ENCODE data around the gene CCDC192.

Gene CCDC192

GRCh38 chr5:127884416-127884815, 181.2 kb downstream of the CCDC192 start:
- DNase-seq (ENCODE audit: low read depth in 2 of 2) = no peak

DNA sequence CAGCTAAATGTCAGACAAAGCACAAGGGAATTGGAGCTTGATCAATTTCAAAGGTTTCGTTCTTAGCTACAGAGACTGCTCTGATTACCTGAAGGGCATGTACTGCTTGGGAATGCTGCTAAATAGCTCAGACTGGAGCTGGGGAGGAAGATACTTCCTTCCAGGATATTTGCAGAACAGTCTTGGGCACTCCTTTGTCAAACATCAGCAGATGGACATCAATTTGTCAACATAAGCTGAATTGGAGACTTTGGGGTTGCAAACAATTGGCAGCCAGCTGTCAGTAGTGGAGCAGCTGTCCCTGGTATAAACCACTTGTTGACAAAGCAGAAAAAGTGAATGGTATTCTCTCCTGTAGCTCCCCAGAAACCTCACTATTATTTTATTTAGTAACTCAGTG, 182.0 kb downstream of the CCDC192 start:
- DNase-seq (ENCODE audit: low read depth in 2 of 2) = no peak

DNA sequence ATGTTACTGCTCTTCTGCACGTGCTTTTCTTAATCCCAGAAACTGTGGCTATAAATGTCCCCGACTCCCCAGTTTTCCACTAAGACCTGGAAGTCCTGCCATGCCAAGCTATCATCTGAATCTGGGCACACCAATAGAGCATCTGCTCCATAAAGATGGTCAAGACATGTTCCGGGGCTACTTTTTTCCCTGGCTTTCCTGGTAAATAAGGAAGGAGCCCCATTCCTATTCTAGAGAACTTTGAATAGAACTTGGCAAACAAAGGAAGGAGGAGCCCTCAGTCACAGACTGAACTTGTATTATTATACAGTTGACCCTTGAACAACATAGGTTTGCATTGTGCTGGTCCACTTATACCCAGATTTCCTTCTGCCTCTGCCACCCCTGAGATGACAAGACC, 182.9 kb downstream of the CCDC192 start:
- no peak for DNase-seq (ENCODE audit: low read depth in 2 of 2)

- no peak for DNase-seq (ENCODE audit: low read depth in 2 of 2)
Observed at GRCh38 chr5:127887282-127887681, 184.1 kb downstream of the CCDC192 start.

DNA sequence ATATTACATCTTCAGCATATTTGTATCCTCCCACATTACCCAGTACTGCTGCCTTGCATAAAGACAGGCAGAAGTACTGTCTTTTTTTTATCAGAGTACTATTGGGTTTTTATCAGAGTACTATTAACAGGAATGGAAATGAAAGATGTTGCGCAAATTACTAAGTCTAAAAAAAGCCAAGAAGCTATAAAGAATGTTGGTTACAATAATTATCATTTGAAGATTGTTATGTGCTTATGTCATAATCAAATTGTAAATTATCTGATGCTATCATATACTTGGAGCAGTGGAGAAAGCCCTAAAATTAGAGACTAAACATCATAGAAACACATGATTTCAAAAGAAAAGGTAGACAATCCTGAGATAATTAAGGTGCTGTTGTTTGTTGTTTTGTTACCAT, 188.8 kb downstream of the CCDC192 start:
- no peak for DNase-seq (ENCODE audit: low read depth in 2 of 2)

GRCh38 chr5:127892467-127893207, 189.4 kb downstream of the CCDC192 start:
- no peak for DNase-seq (ENCODE audit: low read depth in 2 of 2)

GRCh38 chr5:127893232-127893631, 190.0 kb downstream of the CCDC192 start:
- DNase-seq (ENCODE audit: low read depth in 2 of 2) = no peak

GRCh38 chr5:127894461-127894860, 191.3 kb downstream of the CCDC192 start:
- DNase-seq (ENCODE audit: low read depth in 2 of 2) = no peak

DNA sequence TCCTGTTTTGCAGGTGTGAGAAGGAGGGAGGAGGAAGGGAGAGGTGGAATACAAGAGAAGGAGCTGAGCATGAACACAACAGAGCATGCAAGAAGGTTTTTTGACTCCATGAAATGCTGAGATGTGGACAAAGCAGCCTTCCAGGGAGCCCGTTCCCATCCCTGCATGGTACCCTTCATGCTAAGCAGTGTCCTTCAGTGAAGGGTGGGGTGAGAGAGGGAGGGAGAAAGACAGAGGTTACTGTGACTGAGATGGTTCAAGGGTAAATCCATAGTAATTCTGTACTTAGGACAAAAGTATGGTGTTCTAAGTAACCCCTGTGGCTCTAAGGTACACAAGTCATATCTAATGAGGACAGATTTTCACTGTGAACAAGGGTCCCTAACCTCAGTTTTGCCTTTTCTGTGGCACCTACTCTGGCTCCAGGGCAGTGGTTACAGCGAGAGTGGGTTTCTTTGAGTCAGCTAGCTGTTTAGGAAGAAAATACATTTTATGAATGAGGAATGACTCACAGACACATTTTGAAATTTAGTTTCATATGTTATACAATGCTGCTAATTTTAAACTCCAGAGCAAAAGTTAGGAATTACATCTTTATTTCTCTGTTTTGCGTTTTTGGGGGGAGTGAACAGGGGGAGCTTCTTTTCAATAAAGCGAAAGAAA, 195.5 kb downstream of the CCDC192 start:
- peak; percentile 18 to 22 for DNase-seq (ENCODE audit: low read depth in 2 of 2)

DNA sequence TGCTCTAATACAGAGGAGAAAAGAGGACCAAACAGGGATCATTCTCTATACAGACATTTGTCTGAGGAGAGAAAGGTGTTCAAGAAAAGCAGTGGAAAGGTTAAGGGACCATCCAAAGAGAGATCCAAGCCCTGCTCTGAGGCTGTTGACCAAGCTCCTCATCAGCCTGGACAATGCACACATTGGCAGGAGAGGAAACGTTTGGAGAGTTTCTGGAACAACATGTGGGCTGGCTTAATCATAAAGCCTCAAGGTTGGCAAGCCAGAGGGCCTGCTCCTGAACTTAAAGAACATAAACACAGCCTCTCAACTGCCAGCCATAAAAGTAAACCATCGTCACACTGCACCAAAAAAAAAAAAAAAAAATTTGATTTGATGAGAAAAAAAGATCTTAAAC, 196.0 kb downstream of the CCDC192 start:
- DNase-seq (ENCODE audit: low read depth in 2 of 2) = no peak

GRCh38 chr5:127906562-127907204, 203.5 kb downstream of the CCDC192 start:
- no peak for DNase-seq (ENCODE audit: low read depth in 2 of 2)

DNA sequence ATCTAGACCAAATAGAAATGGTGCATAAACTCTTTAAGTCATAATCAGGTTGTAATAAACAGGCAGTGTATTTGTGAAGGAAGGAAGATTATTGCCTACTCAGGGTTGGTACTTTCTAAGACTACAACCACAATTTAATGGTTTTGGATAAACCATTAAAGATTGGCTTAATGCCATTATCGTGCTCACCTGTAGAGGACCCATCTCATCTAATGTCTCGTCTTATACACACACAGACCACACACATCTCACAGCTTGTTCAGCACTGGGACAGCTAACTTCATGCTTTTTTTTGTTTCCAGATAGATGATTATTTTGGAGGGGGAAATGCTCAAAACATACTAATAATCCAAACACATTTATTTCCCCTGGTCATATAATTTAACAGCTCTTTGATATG, 204.7 kb downstream of the CCDC192 start:
- DNase-seq (ENCODE audit: low read depth in 2 of 2) = no peak

- no peak for DNase-seq (ENCODE audit: low read depth in 2 of 2)
Observed at GRCh38 chr5:127909066-127909465, 205.9 kb downstream of the CCDC192 start.

GRCh38 chr5:127909821-127910220, 206.6 kb downstream of the CCDC192 start:
- DNase-seq (ENCODE audit: low read depth in 2 of 2) = no peak

- DNase-seq (ENCODE audit: low read depth in 2 of 2) = no peak
Observed at GRCh38 chr5:127910307-127910956, 207.2 kb downstream of the CCDC192 start.

GRCh38 chr5:127911619-127912018, 208.4 kb downstream of the CCDC192 start:
- no peak for DNase-seq (ENCODE audit: low read depth in 2 of 2)

DNA sequence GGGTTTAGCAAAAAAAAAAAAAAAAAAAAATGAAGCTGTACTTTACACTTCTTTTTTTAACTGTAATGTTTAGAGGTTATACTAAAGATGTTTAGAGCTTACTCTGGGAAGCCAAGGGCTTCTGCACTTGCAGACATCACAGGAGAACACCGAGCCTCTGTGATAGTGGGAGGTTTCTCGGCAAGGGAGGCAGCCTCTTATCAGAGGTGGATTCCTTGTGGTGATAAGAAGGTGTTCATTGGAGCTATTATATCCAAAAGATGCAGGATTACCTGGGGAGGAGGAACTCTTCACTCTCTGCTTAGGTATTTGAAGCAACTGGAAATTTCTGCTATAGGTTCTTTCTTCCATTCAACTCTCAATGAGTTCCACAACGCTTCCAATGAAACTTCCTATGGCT, 209.2 kb downstream of the CCDC192 start:
- no peak for DNase-seq (ENCODE audit: low read depth in 2 of 2)

GRCh38 chr5:127916885-127917573, 213.8 kb downstream of the CCDC192 start:
- no peak for DNase-seq (ENCODE audit: low read depth in 2 of 2)

GRCh38 chr5:127919006-127919796, 216.0 kb downstream of the CCDC192 start:
- no peak for DNase-seq (ENCODE audit: low read depth in 2 of 2)

DNA sequence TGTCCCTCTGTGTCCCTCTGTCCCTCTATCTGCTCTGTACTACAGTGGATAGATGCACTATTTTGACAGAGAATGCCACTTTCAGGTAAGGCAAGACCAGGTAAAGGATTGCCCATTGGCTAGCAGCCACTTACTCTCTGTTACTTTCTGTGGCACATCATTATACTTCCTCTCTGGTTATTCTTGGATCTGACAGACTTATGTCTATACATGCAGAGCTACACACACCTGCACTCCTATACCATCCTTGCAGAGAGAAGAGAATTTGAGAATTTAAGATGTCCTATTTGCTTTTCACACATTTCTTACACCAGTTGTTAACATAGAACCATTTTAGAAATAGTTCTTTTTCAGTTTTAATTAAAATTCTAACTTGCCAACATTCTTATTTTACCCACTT, 216.6 kb downstream of the CCDC192 start:
- DNase-seq (ENCODE audit: low read depth in 2 of 2) = no peak

GRCh38 chr5:127920936-127921335, 217.7 kb downstream of the CCDC192 start:
- no peak for DNase-seq (ENCODE audit: low read depth in 2 of 2)

Data from stimulated activated CD8-positive, alpha-beta memory T cell treated with anti-CD3 and anti-CD28 coated beads, Interleukin-15, amount 100 ng/mL, for 48 hours (primary cell).